Stimulated activated CD4-positive, alpha-beta T cell treated with anti-CD3 and anti-CD28 coated beads, Interleukin-15, amount 100 ng/mL, for 24 hours (primary cell): ENCODE results near the gene NFATC2.

Experiments used
- DNase-seq: peaks from one replicate; pipeline ENCODE4 v3.0.0-alpha.2; 2020

NFATC2 gene

DNA sequence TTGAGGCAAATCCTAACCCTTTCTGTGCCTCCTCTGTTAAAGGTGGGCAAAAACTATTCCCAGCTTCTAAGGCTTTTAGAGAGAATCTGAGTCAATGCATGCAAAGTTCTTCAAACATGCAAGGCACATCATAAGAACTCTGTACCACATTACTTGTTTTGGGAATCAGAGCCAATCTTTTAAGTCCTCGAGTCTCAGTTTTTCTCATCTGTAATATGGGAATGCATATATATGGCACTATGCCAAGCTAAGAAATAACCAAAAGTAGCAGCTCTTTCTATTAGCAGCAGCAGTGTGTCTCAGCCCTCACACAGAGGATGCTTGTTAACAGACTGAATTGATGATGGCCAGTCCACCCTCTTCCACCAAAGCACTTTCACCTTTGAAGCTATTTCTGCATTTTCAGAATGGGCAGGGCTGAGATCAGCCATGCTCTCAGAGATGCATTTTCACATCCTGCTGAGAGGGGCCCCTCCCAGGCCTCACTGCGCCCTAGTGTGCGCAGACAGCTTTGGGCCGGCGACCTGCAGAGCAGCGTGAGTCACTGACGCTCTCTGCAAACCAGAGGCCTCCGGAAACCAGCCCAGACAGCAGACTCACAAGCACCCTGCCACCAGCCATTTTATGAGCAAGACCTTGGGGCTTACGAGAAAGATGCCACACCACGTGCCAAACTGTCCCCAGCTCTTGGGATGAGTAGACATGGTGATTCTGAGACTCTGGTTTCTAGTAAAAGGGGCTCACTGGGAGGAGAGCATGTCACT is 138.0 kb downstream of the NFATC2 start:
- peak; percentile 90 for DNase-seq

GRCh38 chr20:51403466-51404220 is 138.9 kb downstream of the NFATC2 start:
- DNase-seq = no peak

DNA sequence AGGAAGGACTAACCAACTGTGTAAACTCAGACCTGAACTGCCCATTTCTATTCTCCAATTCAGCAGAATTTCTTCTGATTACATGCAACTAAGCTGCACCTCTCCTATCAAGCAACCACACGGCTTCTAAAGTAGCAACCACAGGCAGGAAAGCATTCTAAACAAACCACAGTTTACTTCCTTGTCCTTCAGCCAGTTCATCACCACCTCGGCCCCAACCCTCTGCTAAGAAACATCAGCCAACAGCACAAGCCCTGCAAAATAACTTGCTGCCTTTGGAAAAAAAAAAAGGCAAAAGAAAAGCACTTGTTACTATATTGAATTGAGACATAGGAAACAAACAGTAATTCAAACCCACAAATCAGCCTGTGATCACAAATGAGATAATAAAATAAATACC is 140.3 kb downstream of the NFATC2 start:
- peak; percentile 35 for DNase-seq

- DNase-seq = no peak
These were observed 141.0 kb downstream of the NFATC2 start for GRCh38 chr20:51401496-51401895.

- DNase-seq = peak; percentile 82
These were observed 142.2 kb downstream of the NFATC2 start for GRCh38 chr20:51400051-51400926.

- no peak for DNase-seq
These were observed 143.3 kb downstream of the NFATC2 start for GRCh38 chr20:51399006-51399890.

GRCh38 chr20:51398552-51398951 is 144.0 kb downstream of the NFATC2 start:
- no peak for DNase-seq

GRCh38 chr20:51398083-51398482 is 144.4 kb downstream of the NFATC2 start:
- DNase-seq = no peak

- no peak for DNase-seq
These were observed 145.4 kb downstream of the NFATC2 start for GRCh38 chr20:51397137-51397536.

GRCh38 chr20:51396365-51396909 is 146.1 kb downstream of the NFATC2 start:
- DNase-seq = no peak

- no peak for DNase-seq
These were observed 147.8 kb downstream of the NFATC2 start for GRCh38 chr20:51394706-51395105.

GRCh38 chr20:51393571-51393970 is 148.9 kb downstream of the NFATC2 start:
- DNase-seq = no peak

DNA sequence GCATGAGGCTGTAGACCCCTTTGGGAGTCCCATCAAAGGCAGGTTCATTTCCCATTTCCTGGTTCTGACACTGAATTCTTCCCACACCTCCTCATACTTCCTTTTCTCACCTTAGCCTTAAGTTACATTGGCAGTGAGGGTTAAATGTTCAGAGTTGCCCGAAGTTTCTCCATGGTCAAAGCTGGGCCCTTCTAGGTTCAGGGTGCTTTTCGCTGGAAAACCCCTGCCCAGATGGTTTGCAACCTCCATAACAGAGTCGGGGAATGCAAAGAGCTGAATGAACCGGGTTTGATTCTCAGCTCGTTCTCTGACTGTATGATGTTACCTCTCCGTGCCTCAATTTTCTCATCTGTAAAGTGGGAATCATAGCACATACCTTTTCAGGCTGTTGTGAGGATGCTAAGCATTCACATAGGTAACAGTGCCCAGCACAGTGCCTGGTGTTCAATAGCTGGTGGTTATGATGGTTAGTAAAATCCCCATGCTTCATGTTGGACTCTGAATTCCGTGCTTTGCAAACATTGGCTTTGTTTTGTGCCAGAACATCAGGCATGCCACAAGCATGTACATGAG is 149.8 kb downstream of the NFATC2 start:
- DNase-seq = no peak

DNA sequence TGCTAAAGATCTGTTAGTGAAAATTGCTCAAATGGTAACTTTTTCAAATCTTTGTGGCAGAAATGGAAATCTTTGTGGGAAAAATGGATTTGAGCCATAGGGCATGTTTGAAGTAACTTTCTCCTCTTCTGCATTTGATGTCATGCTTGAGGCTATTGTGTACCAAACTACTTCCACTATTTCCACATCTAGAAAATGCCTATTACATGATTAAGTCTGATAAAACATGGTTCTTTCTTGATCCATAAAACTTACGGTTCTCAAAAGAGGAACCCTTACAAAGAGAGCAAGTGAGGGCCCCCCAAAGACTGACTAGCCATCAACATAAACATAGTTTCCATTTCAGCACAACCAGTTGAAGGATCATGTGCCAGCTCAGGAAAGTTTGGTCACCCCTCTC is 150.6 kb downstream of the NFATC2 start:
- no peak for DNase-seq

- DNase-seq = no peak
These were observed 152.8 kb downstream of the NFATC2 start for GRCh38 chr20:51389543-51390264.

GRCh38 chr20:51388756-51389542 is 153.6 kb downstream of the NFATC2 start:
- no peak for DNase-seq

- no peak for DNase-seq
These were observed 154.3 kb downstream of the NFATC2 start for GRCh38 chr20:51388227-51388626.

GRCh38 chr20:51387125-51387875 is 155.2 kb downstream of the NFATC2 start:
- no peak for DNase-seq

GRCh38 chr20:51386586-51386985 is 155.9 kb downstream of the NFATC2 start:
- peak; percentile 62 for DNase-seq
